GM18508 (cell line): Measurements from ENCODE around the gene TEKTIP1.
"Not testable (repeated sequence)": the region's sequence is repeated elsewhere in the genome, so short reads cannot be mapped to it uniquely, and the experiment has no call there.

Experiments
- ATAC-seq: cut with Tn5 transposase; IDR thresholded peaks from one replicate; pipeline ENCODE4 v1.9.1; 2021; ENCODE audit warnings: moderate number of reproducible peaks; ENCODE audit not compliant: insufficient read depth, unreplicated experiment

TEKTIP1 gene

DNA sequence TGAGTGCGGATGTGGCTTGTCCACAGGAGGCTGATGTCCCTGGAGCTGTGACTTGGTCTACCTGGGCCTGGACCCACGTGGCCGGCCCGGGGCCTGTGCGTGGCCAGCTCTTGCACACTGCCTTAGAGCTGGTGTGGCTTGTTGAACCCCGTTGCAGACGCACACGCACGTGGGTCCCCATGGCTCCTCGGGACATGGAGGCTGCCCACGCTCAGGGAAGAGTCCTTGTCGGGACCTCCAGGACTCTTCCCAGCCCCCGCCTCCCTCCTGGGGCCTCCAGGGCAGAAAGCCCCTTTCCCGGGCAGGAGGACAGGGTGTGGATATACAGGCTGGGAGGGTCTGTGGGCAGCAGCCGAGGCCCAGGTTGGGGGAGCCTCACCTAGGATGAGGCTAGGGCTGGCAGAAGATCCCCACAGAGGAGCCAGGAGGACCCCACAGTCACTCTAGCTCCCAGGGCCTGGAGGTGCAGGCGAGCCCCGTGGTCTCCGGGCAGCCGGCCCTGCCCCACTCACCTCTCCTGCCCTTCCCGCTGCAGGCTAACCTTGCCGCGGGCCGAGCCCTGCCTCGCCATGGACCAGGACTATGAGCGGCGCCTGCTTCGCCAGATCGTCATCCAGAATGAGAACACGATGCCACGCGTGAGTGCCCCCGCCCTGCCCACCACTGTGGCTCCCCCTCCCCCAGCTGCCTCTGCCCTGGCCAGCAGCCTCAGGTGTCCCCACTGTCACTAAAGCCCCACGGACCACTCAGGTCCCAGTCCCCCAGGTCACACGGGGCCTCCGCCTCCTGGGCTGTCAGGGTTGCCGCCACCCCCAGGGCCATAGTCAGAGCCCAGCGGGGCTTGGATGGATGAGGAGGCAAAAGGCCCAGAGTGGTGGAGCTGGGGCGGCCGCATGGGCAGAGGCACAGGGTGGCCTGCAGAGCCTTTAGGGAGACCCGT lies 16.3 kb upstream of the TEKTIP1 start:
- ATAC-seq, result no peak

GRCh38 chr19:3523361-3524077 lies 15.5 kb upstream of the TEKTIP1 start:
- no peak for ATAC-seq

- no peak for ATAC-seq
Measured at GRCh38 chr19:3524078-3524842, 14.7 kb upstream of the TEKTIP1 start.

DNA sequence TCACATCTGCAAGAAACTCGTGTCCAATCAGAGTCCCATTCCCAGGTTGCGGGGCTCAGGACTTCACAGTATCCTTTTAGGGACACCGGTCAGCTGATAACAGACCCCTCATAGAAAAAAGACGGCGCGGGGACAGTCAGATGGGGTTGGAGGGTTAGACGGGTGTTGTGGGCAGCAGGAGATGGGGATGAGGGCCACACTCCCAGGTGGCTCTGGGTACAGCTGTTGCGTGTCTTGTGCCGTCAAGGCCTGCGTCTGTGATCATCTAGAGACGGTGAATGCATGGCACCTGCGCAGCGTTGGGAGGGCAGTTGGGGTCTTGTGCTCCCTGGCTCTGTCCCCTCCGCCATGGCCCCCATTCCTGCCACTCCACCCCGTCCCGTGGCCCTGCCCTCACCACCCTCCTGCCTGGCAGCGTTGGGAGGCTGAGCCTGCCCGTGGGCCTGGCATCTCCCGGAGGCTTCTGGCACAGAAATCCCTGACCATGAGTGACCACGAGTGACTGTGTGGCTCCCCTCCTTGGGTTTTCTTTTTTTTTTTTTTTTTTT lies 14.0 kb upstream of the TEKTIP1 start:
- ATAC-seq, result no peak

DNA sequence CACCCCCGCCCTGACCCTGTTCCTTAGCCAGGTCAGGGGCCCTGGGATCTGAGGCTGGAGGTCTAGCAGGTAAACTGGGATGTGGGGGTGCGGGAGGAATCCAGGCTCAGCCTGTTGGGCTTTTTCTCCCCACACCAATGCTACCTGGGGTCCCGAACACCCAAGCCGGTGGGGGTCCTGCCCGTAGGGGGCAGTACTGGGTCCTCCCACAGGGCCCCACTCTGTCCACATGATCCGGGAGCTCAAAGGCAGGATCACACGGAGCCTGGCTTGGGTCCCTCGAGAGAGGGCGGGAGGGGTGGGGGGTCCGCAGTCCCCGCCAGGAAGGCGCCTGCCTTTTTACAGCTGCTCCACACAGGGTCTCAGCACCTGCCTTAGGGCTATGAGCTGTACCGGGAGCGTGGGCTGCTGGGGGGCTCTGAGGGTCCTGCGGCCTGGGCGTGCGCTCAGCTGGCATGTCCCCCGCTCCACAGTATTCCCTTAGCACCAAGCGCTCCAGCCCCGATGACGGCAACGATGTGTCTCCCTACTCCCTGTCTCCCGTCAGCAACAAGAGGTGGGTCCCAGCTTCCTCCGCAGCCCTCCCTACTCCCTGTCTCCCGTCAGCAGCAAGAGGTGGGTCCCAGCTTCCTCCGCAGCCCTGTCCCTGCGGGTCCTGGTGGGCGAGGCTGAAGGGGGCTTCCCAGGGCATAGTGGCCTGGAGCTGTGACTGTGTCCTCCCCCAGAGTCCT lies 12.3 kb upstream of the TEKTIP1 start:
- ATAC-seq, result no peak

DNA sequence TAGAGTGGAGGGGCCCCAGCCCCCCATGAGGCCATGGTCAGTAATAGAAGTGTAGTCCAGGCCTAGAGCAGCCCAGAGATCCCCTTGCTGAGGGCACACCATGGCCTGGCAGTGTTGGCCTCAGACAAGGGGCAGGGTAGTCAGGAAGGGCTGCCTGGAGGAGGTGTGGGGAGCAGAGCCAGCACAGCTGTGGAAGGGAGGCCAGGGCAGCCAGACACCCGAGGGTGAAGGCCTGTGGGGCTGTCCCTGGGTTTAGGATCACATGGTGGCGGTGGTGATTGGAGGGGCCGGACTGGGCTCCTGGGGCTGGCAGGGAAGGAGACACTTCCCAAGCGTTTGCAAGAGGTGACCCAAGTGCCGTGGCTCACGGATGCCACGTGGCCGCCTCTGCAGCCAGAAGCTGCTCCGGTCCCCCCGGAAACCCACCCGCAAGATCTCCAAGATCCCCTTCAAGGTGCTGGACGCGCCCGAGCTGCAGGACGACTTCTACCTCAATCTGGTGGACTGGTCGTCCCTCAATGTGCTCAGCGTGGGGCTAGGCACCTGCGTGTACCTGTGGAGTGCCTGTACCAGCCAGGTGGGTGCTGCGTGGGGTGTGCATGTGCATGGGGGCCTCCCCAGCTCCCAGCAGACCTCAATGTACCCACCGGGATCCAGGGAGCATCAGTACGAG lies 11.6 kb upstream of the TEKTIP1 start:
- ATAC-seq, result no peak

GRCh38 chr19:3528080-3528479 lies 10.9 kb upstream of the TEKTIP1 start:
- no peak for ATAC-seq

DNA sequence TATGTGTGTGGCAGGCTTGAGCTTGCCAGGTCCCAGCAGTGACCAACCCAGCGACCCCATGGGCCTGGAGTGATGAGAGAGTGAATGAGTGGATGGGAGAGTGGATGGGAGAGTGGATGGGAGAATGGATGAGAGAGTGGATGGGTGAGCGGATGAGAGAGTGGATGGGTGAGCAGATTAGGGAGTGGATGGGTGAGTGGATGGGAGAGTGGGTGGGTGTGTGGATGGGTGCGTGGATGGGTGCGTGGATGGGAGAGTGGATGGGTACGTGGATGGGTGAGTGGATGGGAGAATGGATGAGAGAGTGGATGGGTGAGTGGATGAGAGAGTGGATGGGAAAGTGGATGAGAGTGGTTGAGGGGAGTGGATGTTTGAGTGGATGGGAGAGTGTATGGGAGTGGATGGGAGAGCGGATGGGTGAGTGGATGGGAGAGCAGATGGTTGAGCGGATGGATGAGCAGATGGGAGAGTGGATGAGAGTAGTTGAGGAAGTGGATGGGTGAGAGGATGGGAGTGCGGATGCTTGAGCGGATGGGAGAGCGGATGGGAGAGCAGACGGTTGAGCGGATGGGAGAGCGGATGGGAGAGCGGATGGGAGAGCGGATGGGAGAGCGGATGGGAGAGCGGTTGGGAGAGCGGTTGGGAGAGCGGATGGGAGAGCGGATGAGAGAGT lies 10.3 kb upstream of the TEKTIP1 start:
- no peak for ATAC-seq

- ATAC-seq, result not testable (repeated sequence)
Measured at GRCh38 chr19:3529299-3529698, 9.7 kb upstream of the TEKTIP1 start.

DNA sequence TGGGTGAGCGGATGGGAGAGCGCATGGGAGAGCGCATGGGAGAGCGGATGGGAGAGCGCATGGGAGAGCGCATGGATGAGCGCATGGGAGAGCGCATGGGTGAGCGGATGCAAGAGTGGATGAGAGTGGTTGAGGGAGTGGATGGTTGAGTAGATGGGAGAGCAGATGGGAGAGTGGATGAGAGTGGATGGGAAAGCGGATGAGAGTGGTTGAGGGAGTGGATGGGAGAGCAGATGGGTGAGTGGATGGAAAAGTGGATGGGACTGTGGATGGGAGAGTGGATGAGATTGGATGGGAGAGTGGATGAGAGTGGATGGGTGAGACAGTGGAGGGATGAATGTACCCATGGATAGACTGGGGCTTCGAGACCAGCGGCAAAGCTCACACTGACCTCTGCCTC lies 8.6 kb upstream of the TEKTIP1 start:
- ATAC-seq, result no peak

GRCh38 chr19:3531716-3532115 lies 7.3 kb upstream of the TEKTIP1 start:
- ATAC-seq, result no peak

GRCh38 chr19:3532154-3532786 lies 6.7 kb upstream of the TEKTIP1 start:
- ATAC-seq, result no peak

- ATAC-seq, result no peak
Measured at GRCh38 chr19:3533033-3533432, 5.9 kb upstream of the TEKTIP1 start.

GRCh38 chr19:3533563-3534216 lies 5.3 kb upstream of the TEKTIP1 start:
- ATAC-seq, result no peak

DNA sequence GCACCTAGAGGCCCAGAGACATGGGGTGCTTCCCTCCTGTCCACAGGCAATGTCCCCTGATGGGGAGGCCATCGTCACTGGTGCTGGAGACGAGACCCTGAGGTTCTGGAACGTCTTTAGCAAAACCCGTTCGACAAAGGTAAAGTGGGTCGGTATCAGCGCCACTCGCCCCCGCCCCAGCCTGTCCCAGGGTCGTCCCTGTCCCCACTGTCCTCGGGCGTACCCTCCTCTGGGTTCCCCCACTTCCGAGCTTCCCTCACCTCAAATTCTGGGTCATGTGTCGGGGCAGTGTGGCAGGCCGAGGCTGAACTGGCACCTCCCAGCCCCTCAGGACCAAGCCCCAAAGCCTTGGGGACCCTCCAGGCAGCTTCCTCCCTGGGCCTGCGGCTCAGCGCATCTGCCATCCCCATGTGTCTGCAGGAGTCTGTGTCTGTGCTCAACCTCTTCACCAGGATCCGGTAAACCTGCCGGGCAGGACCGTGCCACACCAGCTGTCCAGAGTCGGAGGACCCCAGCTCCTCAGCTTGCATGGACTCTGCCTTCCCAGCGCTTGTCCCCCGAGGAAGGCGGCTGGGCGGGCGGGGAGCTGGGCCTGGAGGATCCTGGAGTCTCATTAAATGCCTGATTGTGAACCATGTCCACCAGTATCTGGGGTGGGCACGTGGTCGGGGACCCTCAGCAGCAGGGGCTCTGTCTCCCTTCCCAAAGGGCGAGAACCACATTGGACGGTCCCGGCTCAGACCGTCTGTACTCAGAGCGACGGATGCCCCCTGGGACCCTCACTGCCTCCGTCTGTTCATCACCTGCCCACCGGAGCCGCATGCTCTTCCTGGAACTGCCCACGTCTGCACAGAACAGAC lies 4.4 kb upstream of the TEKTIP1 start:
- ATAC-seq, result no peak

- no peak for ATAC-seq
Measured at GRCh38 chr19:3535235-3535535, 3.8 kb upstream of the TEKTIP1 start.

GRCh38 chr19:3535563-3535965 lies 3.4 kb upstream of the TEKTIP1 start:
- no peak for ATAC-seq
